GM23338 (cell line): ENCODE measurements around the gene HEY2. TPM values are rescaled to one million over a fixed set of nuclear protein-coding genes. Genes with fewer than 3 reads are reported as not detected.

Experiments used
- ATAC-seq: fragments of 200-7000 bp; cut with Tn5 transposase; 3 replicates; pipeline ENCODE4 v1.9.1; 2020
- DNase-seq: peaks from one replicate; pipeline ENCODE4 v3.0.0-alpha.2; 2015; ENCODE audit warnings: low spot score
- H2AFZ ChIP-seq: fragments of 200-600 bp; sonication (generic); 2 replicates; pipeline ENCODE4 v1.8.0; 2016; ENCODE audit warnings: antibody characterized with exemption, mild to moderate bottlenecking, moderate library complexity
- H3F3A ChIP-seq: fragments of 200-600 bp; sonication (generic); replicated peaks from 2 replicates; pipeline ENCODE4 v1.8.0; 2017; ENCODE audit warnings: antibody characterized with exemption, mixed run types, low read depth
- H3K27ac ChIP-seq: fragments of 200-600 bp; sonication (generic); 2 replicates; pipeline ENCODE4 v1.6.1; 2016; ENCODE audit warnings: low read depth
- H3K27me3 ChIP-seq: fragments of 200-600 bp; sonication (generic); 2 replicates; pipeline ENCODE4 v1.8.0; 2016; ENCODE audit warnings: mild to moderate bottlenecking, mixed run types, moderate library complexity; ENCODE audit not compliant: insufficient read depth
- H3K36me3 ChIP-seq: fragments of 200-600 bp; sonication (generic); 2 replicates; pipeline ENCODE4 v1.8.0; 2016; ENCODE audit warnings: mild to moderate bottlenecking; ENCODE audit not compliant: insufficient read depth
- H3K4me1 ChIP-seq: fragments of 200-600 bp; sonication (generic); 2 replicates; pipeline ENCODE4 v1.8.0; 2016; ENCODE audit warnings: mild to moderate bottlenecking, moderate library complexity; ENCODE audit not compliant: insufficient read depth
- H3K4me2 ChIP-seq: fragments of 200-600 bp; sonication (generic); 2 replicates; pipeline ENCODE4 v1.7.1; 2017; ENCODE audit warnings: mixed run types
- H3K4me3 ChIP-seq: fragments of 200-600 bp; sonication (generic); 2 replicates; pipeline ENCODE4 v1.6.1; 2016; ENCODE audit warnings: mixed run types
- H3K79me2 ChIP-seq: fragments of 200-600 bp; sonication (generic); replicated peaks from 2 replicates; pipeline ENCODE4 v1.8.0; 2017; ENCODE audit warnings: mild to moderate bottlenecking; ENCODE audit not compliant: insufficient read depth
- H3K9me2 ChIP-seq: fragments of 200-600 bp; sonication (generic); 2 replicates; pipeline ENCODE4 v1.8.0; 2017; ENCODE audit not compliant: insufficient read depth
- H4K20me1 ChIP-seq: fragments of 200-600 bp; sonication (generic); replicated peaks from 2 replicates; pipeline ENCODE4 v1.8.0; 2017; ENCODE audit warnings: mild to moderate bottlenecking; ENCODE audit not compliant: insufficient read depth
- H3K27ac Mint-ChIP-seq: 2 replicates; pipeline ENCODE4 v1.8.0; 2020; ENCODE audit warnings: inconsistent platforms, mild to moderate bottlenecking, moderate library complexity, mixed read lengths
- H3K27me3 Mint-ChIP-seq: 3 replicates; pipeline ENCODE4 v1.8.0; 2022; ENCODE audit warnings: low read depth, mild to moderate bottlenecking, moderate library complexity, mixed read lengths, inconsistent platforms; ENCODE audit not compliant: insufficient read depth, poor library complexity
- H3K36me3 Mint-ChIP-seq: 3 replicates; pipeline ENCODE4 v1.8.0; 2021; ENCODE audit warnings: low read depth, mild to moderate bottlenecking, inconsistent platforms, moderate library complexity, mixed read lengths
- H3K4me1 Mint-ChIP-seq: 3 replicates; pipeline ENCODE4 v1.8.0; 2020; ENCODE audit warnings: mild to moderate bottlenecking, inconsistent platforms, mixed read lengths
- H3K4me3 Mint-ChIP-seq: 3 replicates; pipeline ENCODE4 v1.8.0; 2021; ENCODE audit warnings: moderate library complexity, mild to moderate bottlenecking, inconsistent platforms, mixed read lengths
- H3K9me3 Mint-ChIP-seq: 3 replicates; pipeline ENCODE4 v1.8.0; 2020; ENCODE audit warnings: moderate library complexity, mild to moderate bottlenecking, inconsistent platforms, mixed read lengths
- EZH2phosphoT487 ChIP-seq: fragments of 200-600 bp; sonication (generic); IDR thresholded peaks from one replicate; pipeline ENCODE4 v1.8.1; 2018; ENCODE audit warnings: antibody characterized with exemption; ENCODE audit not compliant: unreplicated experiment
- JUNB ChIP-seq: IDR thresholded peaks from one replicate; pipeline ENCODE4 v1.6.1; 2016; ENCODE audit warnings: antibody characterized with exemption; ENCODE audit not compliant: unreplicated experiment
- NANOG ChIP-seq: IDR thresholded peaks from 2 replicates; pipeline ENCODE4 v1.6.1; 2016; ENCODE audit warnings: antibody characterized with exemption, borderline replicate concordance
- POLR2AphosphoS5 ChIP-seq: IDR thresholded peaks from 2 replicates; pipeline ENCODE4 v1.6.1; 2016; ENCODE audit warnings: antibody characterized with exemption, low read depth
- REST ChIP-seq: IDR thresholded peaks from one replicate; pipeline ENCODE4 v1.6.1; 2018; ENCODE audit warnings: antibody characterized with exemption; ENCODE audit not compliant: unreplicated experiment
- ZNF331 ChIP-seq: fragments of 250-450 bp; sonication (Bioruptor Pico); IDR thresholded peaks from 2 replicates; pipeline ENCODE4 v1.5.0; 2020; ENCODE audit warnings: low read depth, mild to moderate bottlenecking, moderate library complexity
- ZNF462 ChIP-seq: fragments of 250-450 bp; sonication (Bioruptor Pico); IDR thresholded peaks from 2 replicates; pipeline ENCODE4 v1.5.0; 2020; ENCODE audit warnings: mild to moderate bottlenecking, moderate library complexity
- polyA plus RNA-seq: library from polyadenylated mRNA; unstranded; fragments of >200 nt; fragmentation: Nextera tagmentation; extraction: Ambion mirVana; gene quantifications from 2 replicates; pipeline ENCODE4 v1.2.1, GENCODE V29; 2016
- total RNA-seq: library from RNA; depleted of rRNA; stranded (reverse); fragments of >200 nt; shearing (Covaris generic); gene quantifications from 2 replicates; pipeline ENCODE4 v1.2.3, GENCODE V29; 2014

Gene HEY2
- total and polyA plus RNA-seq, 2 experiments from 2014 or later, result 4.3 to 8.5 TPM

GRCh38 chr6:125797120-125797885, 47.9 kb downstream of the HEY2 start:
- DNase-seq (no peak), ATAC-seq (no peak)
- Histone ChIP-seq H2AFZ (no peak overlapping the region), H3K4me1 (0 out of 2 replicates have a peak, but pooled peaks cover under 1% of the 10 kb centered on the region), H3K27me3 (no peaks in the 10 kb centered on the region), H3K9me2 (no peaks in the 10 kb centered on the region), H3K4me2 (no peak overlapping the region), H3K79me2 (peaks cover 7% of the 10 kb centered on the region), H4K20me1 (no peaks in the 10 kb centered on the region; the same call in 1 of the 2 replicates), H3F3A (no peaks in the 10 kb centered on the region), H3K4me3 (no peak overlapping the region), H3K36me3 (no peaks in the 10 kb centered on the region), H3K27ac (no peak overlapping the region)
- no peak for TF ChIP-seq REST
- Mint-ChIP-seq H3K36me3 (no peaks in the 10 kb centered on the region), H3K4me3 (no peak overlapping the region), H3K27ac (no peak overlapping the region), H3K4me1 (peaks cover 15% of the 10 kb centered on the region), H3K9me3 (no peaks in the 10 kb centered on the region), H3K27me3 (no peaks in the 10 kb centered on the region)

- Mint-ChIP-seq H3K27me3 (no peaks in the 10 kb centered on the region), H3K4me3 (no peak overlapping the region), H3K27ac (no peak overlapping the region), H3K36me3 (no peaks in the 10 kb centered on the region), H3K4me1 (peaks cover 15% of the 10 kb centered on the region), H3K9me3 (no peaks in the 10 kb centered on the region)
- no peak overlapping the region for H2AFZ ChIP-seq
- H3K79me2 ChIP-seq, result peaks cover 3% of the 10 kb centered on the region; the same call in 1 of the 2 replicates
- no peak overlapping the region for H3K27ac ChIP-seq
- H3K4me3 ChIP-seq, result no peak overlapping the region
- H3K27me3 ChIP-seq, result no peaks in the 10 kb centered on the region
- no peaks in the 10 kb centered on the region for H3K9me2 ChIP-seq
- ATAC-seq (no peak), DNase-seq (no peak)
- H3K4me2 ChIP-seq, result no peak overlapping the region
- H4K20me1 ChIP-seq, result no peaks in the 10 kb centered on the region; the same call in 1 of the 2 replicates
- H3K4me1 ChIP-seq, result no peaks in the 10 kb centered on the region
- H3K36me3 ChIP-seq, result no peaks in the 10 kb centered on the region
- no peaks in the 10 kb centered on the region for H3F3A ChIP-seq
- no peak for TF ChIP-seq JUNB
- TF ChIP-seq ZNF331 (CRISPR knock-in tag), result no peak
- no peak for TF ChIP-seq EZH2phosphoT487
- no peak for TF ChIP-seq POLR2AphosphoS5
- no peak for TF ChIP-seq ZNF462 (CRISPR knock-in tag)
- no peak for TF ChIP-seq NANOG
These were observed 48.5 kb downstream of the HEY2 start for GRCh38 chr6:125797886-125798444.
